ENCODE data around the gene UFD1. TPM values are rescaled to one million over a fixed set of nuclear protein-coding genes. Genes with fewer than 3 reads are reported as not detected.

The UFD1 gene
- total RNA-seq, 2 donors from 2014 or later = 45.7 to 73.6 TPM

- Histone ChIP-seq H3K4me3 (no peak overlapping the region), H3K36me3 (no peaks in the 10 kb centered on the region), H3K27me3 (no peaks in the 10 kb centered on the region), H3K9ac (ENCODE audit: low read depth in 2 of 2, low read length in 2 of 2) (no peak overlapping the region), H3K27ac (no peak overlapping the region), H3K4me1 (no peaks in the 10 kb centered on the region), H3K9me3 (no peaks in the 10 kb centered on the region)
- no peak for DNase-seq
- TF ChIP-seq CTCF (IDR thresholded peaks at IDR 0.05) = no peak
- intact Hi-C loops (cut with DNase I) = no loop called here
These were observed 34.8 kb upstream of the UFD1 start for GRCh38 chr22:19513823-19514222.

GRCh38 chr22:19510919-19511341, 31.9 kb upstream of the UFD1 start:
- no peak overlapping the region for H3K9ac ChIP-seq (ENCODE audit: low read depth in 2 of 2, low read length in 2 of 2)
- no peak overlapping the region for H3K4me3 ChIP-seq
- no peaks in the 10 kb centered on the region for H3K9me3 ChIP-seq
- H3K36me3 ChIP-seq = no peaks in the 10 kb centered on the region
- TF ChIP-seq CTCF (IDR thresholded peaks at IDR 0.05) = no peak
- H3K27me3 ChIP-seq = no peaks in the 10 kb centered on the region
- intact Hi-C loops (cut with DNase I) = no loop called here
- no peaks in the 10 kb centered on the region for H3K4me1 ChIP-seq
- DNase-seq = no peak
- H3K27ac ChIP-seq = no peak overlapping the region

DNA sequence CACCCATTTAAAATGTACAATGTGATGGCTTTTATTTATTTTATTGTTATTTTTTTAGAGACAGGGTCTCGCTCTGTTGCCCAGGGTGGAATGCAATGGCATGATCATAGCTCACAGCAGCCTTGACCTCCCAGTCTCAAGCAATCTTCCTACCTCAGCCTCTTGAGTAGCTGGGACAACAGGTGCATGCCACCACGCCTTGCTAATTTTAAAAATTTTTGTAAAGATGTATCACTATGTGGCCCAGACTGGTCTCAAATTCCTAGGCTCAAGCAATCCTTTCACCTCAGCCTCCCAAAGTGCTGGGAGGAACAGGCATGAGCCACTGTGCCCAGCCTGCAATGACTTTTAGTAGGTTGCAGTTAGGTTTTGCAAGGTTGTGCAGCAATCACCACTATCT, 30.9 kb upstream of the UFD1 start:
- no peaks in the 10 kb centered on the region for H3K36me3 ChIP-seq
- no peak for TF ChIP-seq CTCF (IDR thresholded peaks at IDR 0.05)
- H3K27me3 ChIP-seq = no peaks in the 10 kb centered on the region
- no peaks in the 10 kb centered on the region for H3K9me3 ChIP-seq
- H3K4me3 ChIP-seq = no peak overlapping the region
- no peak overlapping the region for H3K9ac ChIP-seq (ENCODE audit: low read depth in 2 of 2, low read length in 2 of 2)
- no peak for DNase-seq
- intact Hi-C loops (cut with DNase I) = no loop called here
- H3K4me1 ChIP-seq = no peaks in the 10 kb centered on the region
- no peak overlapping the region for H3K27ac ChIP-seq

GRCh38 chr22:19509191-19509590, 30.2 kb upstream of the UFD1 start:
- H3K9ac ChIP-seq (ENCODE audit: low read depth in 2 of 2, low read length in 2 of 2) = no peak overlapping the region
- H3K4me1 ChIP-seq = no peaks in the 10 kb centered on the region
- H3K9me3 ChIP-seq = no peaks in the 10 kb centered on the region
- intact Hi-C loops (cut with DNase I) = no loop called here
- no peak for TF ChIP-seq CTCF (IDR thresholded peaks at IDR 0.05)
- H3K27me3 ChIP-seq = no peaks in the 10 kb centered on the region
- DNase-seq = no peak
- H3K36me3 ChIP-seq = no peaks in the 10 kb centered on the region
- no peak overlapping the region for H3K4me3 ChIP-seq
- no peak overlapping the region for H3K27ac ChIP-seq

DNA sequence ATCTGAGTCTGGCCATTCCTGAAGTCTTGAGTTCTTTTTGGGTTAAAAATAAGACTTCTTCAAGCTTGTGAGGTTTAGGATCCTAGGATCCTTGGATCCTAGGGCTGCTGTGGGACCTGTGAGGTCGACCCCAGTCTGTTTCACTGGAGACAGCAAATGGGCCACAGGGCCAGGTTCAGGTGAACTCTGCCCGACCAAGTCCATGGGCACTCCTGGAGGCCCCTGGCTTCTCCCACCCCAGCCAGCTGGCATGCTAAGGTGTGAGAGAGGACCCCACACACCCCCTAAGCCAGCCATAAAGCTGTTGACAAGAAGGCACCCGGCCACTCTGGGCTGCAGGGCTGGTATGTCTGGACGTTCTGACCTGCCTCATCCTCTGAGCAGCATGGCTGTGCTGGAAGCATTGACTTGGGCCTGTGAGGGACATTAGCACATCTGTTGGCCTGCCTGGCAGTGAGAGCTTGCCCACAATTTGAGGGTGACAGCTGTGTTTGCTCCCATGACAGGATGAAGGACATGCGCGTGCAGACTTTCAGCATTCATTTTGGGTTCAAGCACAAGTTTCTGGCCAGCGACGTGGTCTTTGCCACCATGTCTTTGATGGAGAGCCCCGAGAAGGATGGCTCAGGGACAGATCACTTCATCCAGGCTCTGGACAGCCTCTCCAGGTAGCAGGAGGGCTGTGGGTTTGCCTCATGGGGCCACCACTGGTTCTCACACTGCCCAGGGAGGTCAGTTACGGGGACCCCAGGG, 29.2 kb upstream of the UFD1 start:
- TF ChIP-seq CTCF (IDR thresholded peaks at IDR 0.05) = no peak
- H3K27ac ChIP-seq = no peak overlapping the region
- no peaks in the 10 kb centered on the region for H3K27me3 ChIP-seq
- no peaks in the 10 kb centered on the region for H3K4me1 ChIP-seq
- H3K4me3 ChIP-seq = no peak overlapping the region
- H3K36me3 ChIP-seq = no peaks in the 10 kb centered on the region
- intact Hi-C loops (cut with DNase I) = no loop called here
- no peak for DNase-seq
- H3K9me3 ChIP-seq = no peaks in the 10 kb centered on the region
- no peak overlapping the region for H3K9ac ChIP-seq (ENCODE audit: low read depth in 2 of 2, low read length in 2 of 2)

Data from colonic mucosa (tissue), 4 donors.